Mesenchymal stem cell (in vitro differentiated cells and primary cell): ENCODE measurements around the gene CORO1C.
"Not testable (repeated sequence)": the region's sequence is repeated elsewhere in the genome, so short reads cannot be mapped to it uniquely, and the experiment has no call there.

Experiments used
- DNase-seq: peaks from one replicate; pipeline ENCODE4 v3.0.0-alpha.2; 2013
- H2AFZ ChIP-seq: one replicate; pipeline ENCODE4 v1.6.1; 2013; ENCODE audit warnings: low read depth, mild to moderate bottlenecking, control low read depth, inconsistent platforms, low read length, moderate library complexity
- H2AK5ac ChIP-seq: 2 replicates; pipeline ENCODE4 v1.6.1; 2013; ENCODE audit warnings: low read length, moderate library complexity, mild to moderate bottlenecking, inconsistent platforms; ENCODE audit not compliant: severe bottlenecking
- H2BK120ac ChIP-seq: one replicate; pipeline ENCODE4 v1.6.1; 2013; ENCODE audit warnings: low read depth, mild to moderate bottlenecking, inconsistent platforms, low read length, moderate library complexity
- H2BK12ac ChIP-seq, 2 experiments: one replicate each; pipeline ENCODE4 v1.6.1; 2013; ENCODE audit warnings: inconsistent platforms in 2 of 2, low read length in 2 of 2, mild to moderate bottlenecking in 2 of 2, moderate library complexity in 2 of 2, control low read depth in 1 of 2
- H2BK15ac ChIP-seq: one replicate; pipeline ENCODE4 v1.6.1; 2013; ENCODE audit warnings: mild to moderate bottlenecking, low read depth, inconsistent platforms; ENCODE audit not compliant: poor library complexity, severe bottlenecking
- H2BK5ac ChIP-seq: 2 replicates; pipeline ENCODE4 v1.6.1; 2013; ENCODE audit warnings: low read depth, mild to moderate bottlenecking, low read length, control low read depth, inconsistent platforms; ENCODE audit not compliant: poor library complexity, severe bottlenecking
- H3K14ac ChIP-seq, 2 experiments: one replicate each; pipeline ENCODE4 v1.6.1; 2013; ENCODE audit warnings: inconsistent platforms in 2 of 2, low read length in 2 of 2, control low read depth in 1 of 2, mild to moderate bottlenecking in 1 of 2, moderate library complexity in 1 of 2
- H3K18ac ChIP-seq, 2 experiments: one replicate each; pipeline ENCODE4 v1.6.1; 2013; ENCODE audit warnings: inconsistent platforms in 2 of 2, low read length in 2 of 2, control low read depth in 1 of 2, low read depth in 1 of 2, mild to moderate bottlenecking in 1 of 2
- H3K23ac ChIP-seq, 2 experiments: one replicate each; pipeline ENCODE4 v1.6.1; 2013; ENCODE audit warnings: inconsistent platforms in 2 of 2, low read length in 2 of 2, mild to moderate bottlenecking in 2 of 2, moderate library complexity in 2 of 2, control low read depth in 1 of 2
- H3K27ac ChIP-seq: 2 replicates; pipeline ENCODE4 v1.5.1; 2013; ENCODE audit warnings: mild to moderate bottlenecking, moderate library complexity, low read length, control low read depth, inconsistent platforms; ENCODE audit not compliant: poor library complexity, severe bottlenecking
- H3K27me3 ChIP-seq, 2 experiments: 2 replicates each; pipeline versions ENCODE4 v1.6.1 to v1.7.0; 2013; ENCODE audit warnings: low read length in 2 of 2, mild to moderate bottlenecking in 2 of 2, moderate library complexity in 2 of 2, control low read depth in 1 of 2, inconsistent platforms in 1 of 2; ENCODE audit not compliant: control insufficient read depth in 1 of 2, insufficient read depth in 1 of 2
- H3K36me3 ChIP-seq, 2 experiments: 2 replicates each; pipeline versions ENCODE4 v1.6.1 to v1.7.0; 2013; ENCODE audit warnings: low read length in 2 of 2, control low read depth in 1 of 2, inconsistent platforms in 1 of 2, low read depth in 1 of 2, mild to moderate bottlenecking in 1 of 2; ENCODE audit not compliant: insufficient read depth in 2 of 2, control insufficient read depth in 1 of 2
- H3K4ac ChIP-seq, 2 experiments: one replicate each; pipeline ENCODE4 v1.6.1; 2013; ENCODE audit warnings: inconsistent platforms in 2 of 2, low read length in 2 of 2, mild to moderate bottlenecking in 2 of 2, moderate library complexity in 2 of 2, control low read depth in 1 of 2, low read depth in 1 of 2
- H3K4me1 ChIP-seq: 2 replicates; pipeline ENCODE4 v1.6.1; 2013; ENCODE audit warnings: low read depth, low read length, control low read depth; ENCODE audit not compliant: control insufficient read depth, insufficient read depth
- H3K4me2 ChIP-seq: 2 replicates; pipeline ENCODE4 v1.6.1; 2013; ENCODE audit warnings: low read length, mild to moderate bottlenecking, inconsistent platforms; ENCODE audit not compliant: poor library complexity, severe bottlenecking
- H3K4me3 ChIP-seq, 2 experiments: 2 replicates each; pipeline versions ENCODE4 v1.5.1 to v1.7.0; 2013; ENCODE audit warnings: low read length in 2 of 2, mild to moderate bottlenecking in 2 of 2, control low read depth in 1 of 2, low read depth in 1 of 2; ENCODE audit not compliant: insufficient read depth in 1 of 2
- H3K79me1 ChIP-seq: replicated peaks from 2 replicates; pipeline ENCODE4 v1.6.1; 2013; ENCODE audit warnings: mild to moderate bottlenecking, control low read depth, low read length, inconsistent platforms; ENCODE audit not compliant: poor library complexity, severe bottlenecking
- H3K9ac ChIP-seq: 2 replicates; pipeline ENCODE4 v1.7.0; 2013; ENCODE audit warnings: mild to moderate bottlenecking, low read length, moderate library complexity
- H3K9me3 ChIP-seq: 2 replicates; pipeline ENCODE4 v1.7.0; 2013; ENCODE audit warnings: mild to moderate bottlenecking, low read length; ENCODE audit not compliant: control insufficient read depth
- H4K8ac ChIP-seq: one replicate; pipeline ENCODE4 v1.6.1; 2013; ENCODE audit warnings: inconsistent platforms, mild to moderate bottlenecking, low read length, moderate library complexity
- H4K91ac ChIP-seq: one replicate; pipeline ENCODE4 v1.6.1; 2013; ENCODE audit warnings: mild to moderate bottlenecking, low read length, inconsistent platforms
- WGBS: methylation state at CpG from one replicate; pipeline ENCODE4 v1.1.7; 2013; ENCODE audit warnings: mixed read lengths; 5-methylcytosine and 5-hydroxymethylcytosine counted together

Gene CORO1C

DNA sequence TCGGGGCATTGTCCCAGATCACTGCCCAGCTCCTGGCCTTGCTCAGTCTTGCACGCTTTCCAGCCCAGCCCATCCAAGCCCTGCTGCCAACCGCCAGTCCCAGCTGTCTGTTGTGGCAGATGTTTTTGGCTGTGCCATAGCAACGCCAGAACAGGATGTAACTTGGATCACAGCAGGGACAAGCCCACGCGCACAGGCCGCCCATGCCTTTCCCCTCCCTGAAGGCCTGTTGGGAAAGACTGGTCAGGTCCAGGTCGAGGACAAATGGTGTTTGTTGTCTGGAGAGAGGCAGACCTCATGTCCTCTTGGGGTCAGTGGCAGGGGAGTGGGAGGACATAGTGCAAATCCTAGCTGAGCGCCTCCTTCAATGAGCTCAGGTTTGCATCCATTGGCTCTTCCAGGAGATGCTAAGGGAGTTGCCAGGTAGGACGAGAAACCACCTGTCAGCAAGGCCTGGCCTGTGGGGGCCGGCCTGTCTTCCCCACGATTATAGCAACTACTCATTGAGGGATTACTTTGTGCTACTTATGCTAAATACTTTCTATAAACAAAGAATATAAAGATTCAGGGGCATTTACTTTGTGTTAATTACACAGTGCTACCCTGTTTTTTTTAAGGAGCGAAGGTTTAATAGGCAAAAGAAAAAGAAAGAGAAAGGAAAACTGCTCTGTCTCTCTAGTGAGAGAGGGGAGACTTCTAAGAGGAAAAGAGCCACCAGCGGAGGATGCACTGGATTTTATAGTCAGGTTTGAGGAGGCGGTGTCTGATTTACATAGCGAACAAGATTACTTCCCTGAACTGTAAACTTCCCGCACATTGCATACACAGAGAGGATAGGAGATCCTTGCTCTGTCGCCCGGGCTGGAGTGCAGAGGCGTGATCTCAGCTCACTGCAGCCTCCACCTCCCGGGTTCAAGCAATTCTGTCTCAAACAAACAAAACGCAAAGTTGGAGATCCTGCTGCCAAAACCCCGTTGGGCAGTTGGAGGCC, 42.8 kb upstream of the CORO1C start:
- H3K18ac ChIP-seq, result peak overlapping the region in 1 of 2 experiments; percentile 26
- H3K4me2 ChIP-seq, result no peak overlapping the region
- H3K79me1 ChIP-seq, result no peaks in the 10 kb centered on the region
- no peak overlapping the region for H3K4ac ChIP-seq
- H3K27me3 ChIP-seq, result peaks cover 0 to 20% of the 10 kb centered on the region in 2 experiments
- H4K91ac ChIP-seq, result peak overlapping the region; percentile 15
- H2BK5ac ChIP-seq, result no peak overlapping the region
- H2BK120ac ChIP-seq, result no peak overlapping the region
- H2BK12ac ChIP-seq, result no peak overlapping the region
- peak overlapping the region; percentile 34 for H2BK15ac ChIP-seq
- WGBS, result 74% methylated on average over 20 of the region's 23 CpGs
- H4K8ac ChIP-seq, result peak overlapping the region; percentile 4
- H3K14ac ChIP-seq, result no peak overlapping the region
- H3K4me1 ChIP-seq, result peaks cover 13% of the 10 kb centered on the region
- no peaks in the 10 kb centered on the region for H3K9me3 ChIP-seq
- H3K23ac ChIP-seq, result peak overlapping the region in 1 of 2 experiments; percentile 10
- no peak overlapping the region for H3K27ac ChIP-seq
- H2AFZ ChIP-seq, result no peak overlapping the region
- peak overlapping the region; percentile 59 for H2AK5ac ChIP-seq
- H3K36me3 ChIP-seq, result no peaks in the 10 kb centered on the region
- H3K4me3 ChIP-seq, result no peak overlapping the region
- peak overlapping the region; percentile 19 for H3K9ac ChIP-seq
- peak; percentile 87 for DNase-seq

DNA sequence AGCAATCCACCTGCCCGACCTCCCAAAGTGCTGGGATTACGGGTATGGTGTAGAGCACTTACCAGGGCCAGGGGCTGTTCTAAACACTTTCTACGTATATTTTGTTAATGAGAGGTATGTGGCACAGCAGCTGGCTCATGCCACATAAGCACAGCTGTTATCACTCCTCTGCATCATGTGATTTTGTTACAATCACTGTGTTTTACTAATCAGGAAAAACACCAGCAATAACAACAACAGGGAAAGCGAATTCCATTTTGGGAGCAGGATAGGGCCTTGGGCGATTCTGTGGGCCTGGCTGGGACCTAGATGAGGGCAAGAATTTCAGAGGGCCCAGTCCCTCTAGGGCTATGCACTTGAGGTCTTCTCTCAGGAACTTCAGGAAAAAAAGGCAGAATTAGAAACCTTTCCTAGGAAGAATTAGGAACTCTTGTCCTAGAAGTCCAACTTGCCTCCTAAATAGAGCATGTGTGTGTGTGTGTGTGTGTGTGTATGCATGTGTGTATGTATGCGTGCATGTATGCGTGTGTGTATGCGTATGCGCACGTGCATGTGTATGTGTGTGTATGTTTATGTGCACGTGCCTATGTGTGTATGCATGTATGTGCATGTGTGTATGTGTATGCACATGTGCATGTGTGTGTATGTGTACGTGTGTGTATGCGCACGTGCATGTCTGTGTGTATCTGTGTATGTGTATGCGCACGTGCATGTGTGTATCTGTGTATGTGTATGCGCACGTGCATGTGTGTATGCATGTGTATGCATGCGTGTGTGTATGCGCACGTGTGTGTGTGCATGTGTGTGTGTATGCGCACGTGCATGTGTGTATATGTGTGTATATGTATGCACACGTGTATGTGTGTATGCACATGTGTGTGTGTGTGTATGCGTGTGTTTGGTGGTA, 41.8 kb upstream of the CORO1C start:
- Histone ChIP-seq H2AK5ac (no peak overlapping the region), H3K4ac (no peak overlapping the region), H3K14ac (peak overlapping the region in 1 of 2 experiments; percentile 50), H3K23ac (no peak overlapping the region), H3K79me1 (no peaks in the 10 kb centered on the region), H2BK12ac (no peak overlapping the region), H2BK15ac (no peak overlapping the region), H4K8ac (peak overlapping the region; percentile 42), H3K36me3 (no peaks in the 10 kb centered on the region), H3K4me2 (no peak overlapping the region), H3K27me3 (peaks cover 0 to 29% of the 10 kb centered on the region in 2 experiments), H3K9ac (no peak overlapping the region), H3K9me3 (no peaks in the 10 kb centered on the region), H3K18ac (peak overlapping the region in 1 of 2 experiments; percentile 2), H3K4me1 (peaks cover 20% of the 10 kb centered on the region), H3K4me3 (no peak overlapping the region), H4K91ac (peak overlapping the region; percentile 15), H2AFZ (no peak overlapping the region), H2BK120ac (no peak overlapping the region), H2BK5ac (no peak overlapping the region), H3K27ac (no peak overlapping the region)
- peak; percentile 20 for DNase-seq
- 96% methylated on average over 24 of the region's 25 CpGs for WGBS

DNA sequence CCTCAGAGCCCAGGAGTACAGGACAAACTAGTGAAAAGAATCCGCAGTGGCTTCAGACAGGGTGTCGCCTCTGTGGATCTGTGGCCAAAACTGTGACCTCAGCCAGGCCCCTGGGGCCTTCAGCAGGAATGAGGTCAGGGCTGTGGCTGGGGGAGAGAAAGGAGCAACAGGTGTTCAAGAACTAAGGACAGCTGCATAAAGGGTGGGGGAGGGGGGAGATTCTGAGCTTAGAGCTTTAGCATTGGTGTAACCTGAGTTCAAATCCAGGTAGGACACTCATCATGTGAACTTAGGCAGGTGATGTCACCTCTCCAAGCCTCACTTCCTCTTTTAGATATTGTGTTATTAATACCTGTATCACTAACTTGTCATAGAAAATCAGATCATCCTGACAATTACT, 40.9 kb upstream of the CORO1C start:
- Histone ChIP-seq H2AFZ (no peak overlapping the region), H3K4me3 (no peak overlapping the region), H3K36me3 (no peaks in the 10 kb centered on the region), H4K91ac (no peak overlapping the region), H3K9ac (no peak overlapping the region), H3K9me3 (no peaks in the 10 kb centered on the region), H2BK5ac (no peak overlapping the region), H2BK12ac (no peak overlapping the region), H3K27me3 (peaks cover 0 to 30% of the 10 kb centered on the region in 2 experiments), H3K18ac (no peak overlapping the region), H3K4ac (no peak overlapping the region), H3K79me1 (no peaks in the 10 kb centered on the region), H2BK15ac (no peak overlapping the region), H3K27ac (no peak overlapping the region), H4K8ac (no peak overlapping the region), H3K4me1 (peaks cover 19% of the 10 kb centered on the region), H3K14ac (no peak overlapping the region), H2BK120ac (no peak overlapping the region), H2AK5ac (no peak overlapping the region), H3K23ac (no peak overlapping the region), H3K4me2 (no peak overlapping the region)
- WGBS, result 84% methylated on average over 2 of the region's 2 CpGs
- DNase-seq, result no peak

DNA sequence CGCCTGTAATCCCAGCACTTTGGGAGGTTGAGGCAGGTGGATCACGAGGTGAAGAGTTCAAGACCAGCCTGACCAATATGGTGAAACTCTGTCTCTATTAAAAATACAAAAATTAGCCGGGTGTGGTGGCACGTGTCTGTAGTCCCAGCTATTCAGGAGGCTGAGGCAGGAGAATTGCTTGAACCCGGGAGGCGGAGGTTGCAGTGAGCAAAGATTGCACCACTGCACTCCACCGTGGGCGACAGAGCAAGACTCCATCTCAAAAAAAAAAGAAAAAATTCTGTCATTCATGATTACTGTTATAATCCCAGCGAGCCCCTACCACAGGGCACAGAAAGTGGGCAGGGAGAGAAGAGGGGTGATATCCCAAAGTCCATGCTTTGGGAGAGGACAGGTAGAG, 40.5 kb upstream of the CORO1C start:
- H2AK5ac ChIP-seq, H3K4ac ChIP-seq, H3K4me2 ChIP-seq, H4K8ac ChIP-seq, H2BK12ac ChIP-seq, DNase-seq, H3K9me3 ChIP-seq, H3K36me3 ChIP-seq, H3K79me1 ChIP-seq, H3K14ac ChIP-seq, H2BK15ac ChIP-seq, H3K18ac ChIP-seq, H2BK120ac ChIP-seq, H3K27ac ChIP-seq, H2BK5ac ChIP-seq, H3K4me3 ChIP-seq, H3K9ac ChIP-seq, H2AFZ ChIP-seq, H3K23ac ChIP-seq, H4K91ac ChIP-seq: not testable (repeated sequence)
- Histone ChIP-seq H3K4me1 (peaks cover 19% of the 10 kb centered on the region), H3K27me3 (peaks cover 0 to 30% of the 10 kb centered on the region in 2 experiments)
- WGBS, result 94% methylated on average over 9 of the region's 9 CpGs
